ENCODE data around the gene POLL. TPM values are rescaled to one million over a fixed set of nuclear protein-coding genes. Genes with fewer than 3 reads are reported as not detected.

POLL gene
- total RNA-seq, 1 donor from 2014 or later, result 16.0 TPM

DNA sequence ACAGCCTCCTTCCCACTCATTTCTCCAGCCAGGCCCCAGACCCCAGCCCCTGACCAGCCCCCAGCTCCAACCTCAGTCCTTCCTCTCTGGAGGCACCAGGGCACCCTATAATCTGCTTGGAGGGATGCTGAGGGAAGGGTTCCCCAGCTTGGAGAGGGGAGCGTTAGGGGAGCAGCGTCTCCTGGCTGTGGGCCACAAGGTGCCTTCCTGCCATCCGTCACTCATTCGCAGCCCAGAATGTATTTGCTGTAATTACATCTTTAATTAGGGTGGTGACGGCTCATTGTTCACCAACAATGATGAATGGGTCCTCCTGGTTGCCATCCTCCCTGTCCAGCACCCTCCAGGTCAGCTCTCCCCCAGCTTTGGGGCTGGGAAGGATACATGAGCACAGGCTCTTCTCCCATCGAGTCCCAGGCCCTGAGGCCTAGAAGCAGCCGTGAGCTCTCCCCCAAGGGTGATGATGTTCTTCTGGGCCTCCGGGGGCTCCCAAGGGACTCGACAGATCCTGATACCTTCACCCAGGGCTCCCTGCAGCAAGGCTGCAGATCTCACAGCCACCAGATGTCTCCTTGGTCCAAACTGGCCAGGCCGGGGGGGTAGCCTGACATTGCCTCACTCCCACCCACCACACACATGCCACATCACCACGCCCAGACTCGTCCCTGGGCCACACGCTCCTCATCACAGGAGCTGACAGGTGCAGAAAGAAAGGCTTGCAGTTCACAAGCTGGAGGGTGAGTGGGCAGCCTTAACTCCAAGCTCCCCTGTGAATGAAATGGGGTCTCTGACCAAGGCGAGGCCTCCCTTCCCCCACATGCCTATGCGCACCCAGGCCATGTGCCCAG, 26.8 kb downstream of the POLL start:
- DNase-seq (ENCODE audit: low read depth), result no peak

- DNase-seq (ENCODE audit: low read depth), result no peak
Observed at GRCh38 chr10:101560298-101561067, 27.6 kb downstream of the POLL start.

GRCh38 chr10:101559596-101560297, 28.3 kb downstream of the POLL start:
- DNase-seq (ENCODE audit: low read depth), result no peak

DNA sequence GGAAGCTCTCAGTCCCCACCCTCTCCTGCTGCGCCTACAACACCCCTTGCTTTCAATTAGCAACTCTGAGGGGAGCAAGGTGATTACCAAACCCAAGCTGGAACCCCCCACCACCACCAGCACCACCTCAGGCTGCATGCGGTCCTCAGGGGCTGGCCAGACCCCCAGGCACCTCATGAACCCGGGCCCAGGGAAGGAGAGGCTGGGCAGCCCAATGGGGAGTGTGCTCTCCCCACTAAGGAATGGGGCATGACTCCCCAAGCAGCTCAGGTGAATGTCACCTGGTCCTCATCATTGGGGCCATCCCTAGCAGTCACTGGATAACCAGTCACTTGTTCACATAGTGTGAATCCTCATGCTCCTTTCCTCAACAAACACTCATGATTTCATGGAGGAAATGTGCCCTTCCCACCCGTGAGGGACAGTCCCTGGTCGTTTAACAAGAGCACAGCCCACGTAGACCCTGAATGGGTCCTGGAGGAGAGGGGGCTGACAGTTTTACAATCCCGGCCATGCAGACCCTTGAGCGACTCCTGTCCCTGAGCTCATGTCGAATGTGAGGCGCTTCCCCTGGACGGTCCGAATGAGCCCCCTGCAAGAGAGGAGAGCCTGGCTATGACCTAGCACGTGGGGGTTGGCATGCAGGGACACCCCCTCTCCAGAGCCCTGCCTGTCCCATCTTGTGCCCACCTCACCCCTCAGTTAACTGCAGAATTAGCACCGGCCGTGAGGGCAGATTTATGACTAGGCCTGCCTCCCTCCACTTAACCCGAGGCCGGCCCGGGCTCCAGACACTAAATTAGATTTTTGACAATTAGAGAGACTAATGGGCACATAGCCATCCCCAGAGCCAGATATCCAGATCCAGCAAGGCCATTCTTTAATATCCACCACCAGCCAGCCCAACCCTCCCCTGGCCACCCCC, 29.1 kb downstream of the POLL start:
- no peak for DNase-seq (ENCODE audit: low read depth)

DNA sequence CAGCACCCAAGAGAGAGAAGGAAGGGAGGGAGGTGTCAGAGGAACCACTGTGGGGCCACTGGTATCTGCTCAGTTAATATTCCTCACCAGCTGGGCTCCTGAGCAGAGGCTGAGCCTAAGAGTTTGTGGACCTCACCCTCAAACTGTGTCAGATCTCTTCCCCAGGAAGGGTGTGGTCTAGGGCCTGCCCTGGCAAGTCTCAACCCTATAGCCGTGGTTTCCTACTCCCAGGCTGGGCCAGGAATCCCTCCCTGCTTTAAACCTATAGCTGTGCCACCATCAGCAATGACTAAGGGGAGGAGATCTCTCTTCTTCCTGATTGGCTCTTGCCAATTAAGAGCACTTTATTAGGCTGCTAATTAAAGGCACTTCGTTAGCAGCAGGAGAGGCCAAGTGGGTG, 29.9 kb downstream of the POLL start:
- DNase-seq (ENCODE audit: low read depth), result no peak

DNA sequence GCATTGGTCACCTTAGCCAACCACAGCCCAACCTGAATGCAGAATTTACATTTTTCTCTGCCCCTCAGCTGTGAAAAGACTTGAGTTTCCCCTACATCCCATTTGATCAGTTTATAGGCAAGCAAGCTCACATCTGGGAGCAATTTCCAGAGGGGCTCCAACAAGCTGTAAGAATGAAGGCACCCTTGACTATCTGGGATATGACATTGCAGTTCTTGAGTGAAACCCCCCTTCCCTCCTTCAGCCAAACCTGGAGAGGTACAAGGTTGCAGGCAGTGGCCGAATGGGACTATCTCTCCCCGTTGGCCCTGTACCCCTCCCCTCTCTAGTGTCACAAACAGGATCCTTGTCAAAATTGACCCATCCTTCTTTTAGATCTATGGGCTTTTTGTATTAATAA, 30.5 kb downstream of the POLL start:
- no peak for DNase-seq (ENCODE audit: low read depth)

DNA sequence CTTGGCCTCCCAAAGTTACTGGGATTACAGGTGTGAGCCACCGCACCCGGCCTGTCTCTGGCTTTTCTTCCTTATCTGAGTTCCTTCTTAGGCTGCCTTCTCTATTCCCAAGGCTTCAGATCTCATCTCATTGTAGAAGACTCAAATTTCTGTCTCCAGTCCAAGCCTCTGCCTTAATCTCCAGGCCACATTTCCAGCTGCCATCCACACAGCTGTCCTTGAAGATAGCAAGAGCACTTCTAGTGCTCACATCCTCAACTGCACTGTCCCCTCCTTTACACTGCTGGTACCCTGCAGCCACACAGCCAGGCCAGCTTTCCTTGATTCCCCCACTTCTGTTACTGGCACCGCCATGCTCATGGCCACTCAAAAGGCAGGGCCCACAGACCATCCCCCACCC, 35.6 kb downstream of the POLL start:
- DNase-seq (ENCODE audit: low read depth), result no peak

DNA sequence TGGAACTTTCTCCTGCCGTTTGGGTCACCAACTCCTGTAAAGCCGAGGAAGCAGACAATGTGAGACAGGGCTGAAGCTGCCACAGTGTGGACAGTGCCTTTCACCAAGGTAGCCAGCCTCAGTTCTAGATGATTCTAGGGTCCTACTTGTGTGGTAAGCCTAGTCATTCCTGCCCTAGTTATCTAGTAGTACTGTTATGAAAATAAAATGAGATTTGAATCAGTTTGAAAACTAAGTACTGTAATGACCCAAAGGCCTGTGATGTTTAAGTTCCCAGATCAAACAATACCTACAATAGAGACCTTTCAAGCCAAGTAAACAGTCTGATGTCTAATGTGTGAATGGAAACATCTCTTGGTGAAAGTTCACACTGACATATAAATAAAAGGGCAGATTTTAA, 37.1 kb downstream of the POLL start:
- DNase-seq (ENCODE audit: low read depth), result no peak

DNA sequence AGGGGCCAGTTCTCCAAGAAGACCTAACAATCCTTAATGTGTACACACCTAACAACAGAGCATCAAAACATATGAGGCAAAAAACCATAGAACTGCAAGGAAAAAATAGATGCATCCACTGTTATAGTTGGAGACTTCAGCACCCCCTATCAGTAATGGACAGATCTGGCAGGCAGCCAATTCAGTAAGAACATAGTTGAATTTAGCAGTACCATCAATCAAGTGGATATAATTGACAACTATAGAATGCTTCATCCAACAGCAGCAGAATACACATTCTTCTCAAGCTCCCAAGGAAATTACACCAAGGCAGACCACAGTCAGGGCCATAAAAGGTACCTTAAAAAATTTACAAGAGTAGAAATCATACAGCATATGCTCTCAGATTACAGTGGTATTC, 42.2 kb downstream of the POLL start:
- DNase-seq (ENCODE audit: low read depth), result no peak

GRCh38 chr10:101538446-101538845, 49.6 kb downstream of the POLL start:
- peak; percentile 6 for DNase-seq (ENCODE audit: low read depth)

DNA sequence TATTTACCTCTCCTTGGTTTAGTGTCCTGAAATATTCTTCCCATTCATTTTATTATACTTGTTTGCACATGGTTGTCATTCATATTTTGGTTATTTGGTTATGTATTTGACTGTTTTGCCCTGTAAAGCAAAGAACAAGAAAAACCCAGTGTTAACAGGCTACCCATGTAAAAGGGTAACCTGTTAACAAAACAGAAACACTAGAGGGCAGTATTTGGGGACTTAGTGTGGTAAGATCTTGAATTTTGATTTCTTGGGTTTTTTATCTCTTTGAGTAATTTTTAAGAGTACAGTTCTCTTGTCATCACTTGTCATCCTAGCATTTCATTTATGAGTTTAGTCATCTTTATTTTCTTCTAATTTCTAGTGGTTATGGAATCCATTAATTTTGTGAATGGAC, 51.3 kb downstream of the POLL start:
- peak; percentile 33 for DNase-seq (ENCODE audit: low read depth)

- DNase-seq (ENCODE audit: low read depth), result no peak
Observed at GRCh38 chr10:101535949-101536348, 52.1 kb downstream of the POLL start.

GRCh38 chr10:101529725-101530553, 58.1 kb downstream of the POLL start:
- no peak for DNase-seq (ENCODE audit: low read depth)

DNA sequence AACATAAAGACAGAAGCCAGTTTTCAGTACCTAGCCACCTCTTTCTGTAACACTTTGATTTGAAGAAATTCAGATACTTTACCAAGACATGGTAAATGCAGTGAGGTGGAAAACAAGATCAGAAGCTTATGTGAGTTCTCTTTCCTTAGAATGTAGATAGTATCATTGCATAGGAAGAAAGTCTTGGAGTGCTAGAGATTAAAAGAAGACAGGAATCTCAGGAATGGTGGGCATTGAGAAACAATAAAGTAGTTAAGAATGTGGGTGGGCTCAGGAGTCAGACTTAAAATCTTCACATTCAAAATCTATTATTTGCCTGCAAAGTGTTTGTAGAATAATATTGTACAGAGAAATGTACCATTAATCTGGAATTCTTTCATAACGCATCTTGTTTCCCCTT, 58.9 kb downstream of the POLL start:
- no peak for DNase-seq (ENCODE audit: low read depth)

Small RNA genes lying within 50 kb of the gene (microRNA-seq; reads per million reads assigned to microRNA genes)
- gene MIR3158-1 (not detected), gene MIR3158-2 (not detected)

Other genes with a start within 250 kb of the POLL start
- gene BTRC, start 234.1 kb downstream of the POLL start, total RNA-seq, result 12.3 and 16.7 TPM in 2 replicates
- 45.3 and 69.0 TPM in 2 replicates for gene DPCD, start 64 bp upstream of the POLL start, total RNA-seq
- 27.7 and 35.1 TPM in 2 replicates for gene FBXW4, start 106.9 kb upstream of the POLL start, total RNA-seq
- 0.35 TPM in 1 of 2 replicates, not detected in the other for gene FGF8, start 187.9 kb upstream of the POLL start, total RNA-seq
- 60.9 and 62.4 TPM in 2 replicates for gene NPM3, start 195.2 kb upstream of the POLL start, total RNA-seq
- gene OGA, start 230.2 kb upstream of the POLL start, total RNA-seq, result 77.9 and 89.4 TPM in 2 replicates

All from myocyte (in vitro differentiated cells).